HEK293T (cell line): Measurements from ENCODE around the gene FEV.

Experiments
- CTCF ChIA-PET: fragments of 350-600 bp; formaldehyde crosslinking; extraction: SDS; loops from one replicate; lab custom pipeline; 2021; ENCODE audit warnings: antibody characterized with exemption, inconsistent platforms; lab: Yijun Ruan, JAX
- POLR2A ChIA-PET: fragments of 350-600 bp; formaldehyde crosslinking; extraction: SDS; loops from one replicate; lab custom pipeline; 2020; ENCODE audit warnings: antibody characterized with exemption, inconsistent platforms; lab: Yijun Ruan, JAX
- DNase-seq: peaks from one replicate; pipeline ENCODE4 v3.0.0; 2012; ENCODE audit warnings: mixed read lengths; ENCODE audit errors: extremely low spot score
- ARNT ChIP-seq: fragments of 450-650 bp; IDR thresholded peaks from 2 replicates; pipeline ENCODE4 v1.6.1; 2017; ENCODE audit warnings: mild to moderate bottlenecking
- BHLHE40 ChIP-seq: fragments of 450-650 bp; IDR thresholded peaks from 2 replicates; pipeline ENCODE4 v1.6.1; 2016; ENCODE audit warnings: mild to moderate bottlenecking, moderate library complexity, borderline replicate concordance
- CTBP1 ChIP-seq: fragments of 450-650 bp; IDR thresholded peaks from 2 replicates; pipeline ENCODE4 v1.6.1; 2016; ENCODE audit warnings: borderline replicate concordance
- ELF4 ChIP-seq: fragments of 450-650 bp; IDR thresholded peaks from 2 replicates; pipeline ENCODE4 v1.6.1; 2017; ENCODE audit warnings: antibody characterized with exemption
- FOXA1 ChIP-seq: fragments of 450-650 bp; IDR thresholded peaks from 2 replicates; pipeline ENCODE4 v1.6.1; 2016; ENCODE audit warnings: mild to moderate bottlenecking
- FOXK2 ChIP-seq: fragments of 450-650 bp; IDR thresholded peaks from 2 replicates; pipeline ENCODE4 v1.6.1; 2016; ENCODE audit warnings: mild to moderate bottlenecking
- FOXM1 ChIP-seq: fragments of 450-650 bp; IDR thresholded peaks from 2 replicates; pipeline ENCODE4 v1.6.1; 2017; ENCODE audit warnings: mild to moderate bottlenecking, borderline replicate concordance
- HDGF ChIP-seq: fragments of 450-650 bp; IDR thresholded peaks from 2 replicates; pipeline ENCODE4 v1.6.1; 2017; ENCODE audit warnings: antibody characterized with exemption, borderline replicate concordance
- L3MBTL2 ChIP-seq: fragments of 450-650 bp; conservative IDR thresholded peaks from 2 replicates; pipeline ENCODE4 v1.6.1; 2016; ENCODE audit warnings: mild to moderate bottlenecking
- LEF1 ChIP-seq: fragments of 450-650 bp; IDR thresholded peaks from 2 replicates; pipeline ENCODE4 v1.6.1; 2017; ENCODE audit warnings: mild to moderate bottlenecking, borderline replicate concordance
- NFRKB ChIP-seq: fragments of 450-650 bp; IDR thresholded peaks from 2 replicates; pipeline ENCODE4 v1.6.1; 2016; ENCODE audit warnings: mild to moderate bottlenecking, moderate library complexity
- SP1 ChIP-seq: fragments of 450-650 bp; IDR thresholded peaks from 2 replicates; pipeline ENCODE4 v1.6.1; 2017
- SUZ12 ChIP-seq: fragments of 450-650 bp; IDR thresholded peaks from 2 replicates; pipeline ENCODE4 v1.6.1; 2016; ENCODE audit warnings: mild to moderate bottlenecking
- TARDBP ChIP-seq: fragments of 450-650 bp; IDR thresholded peaks from 2 replicates; pipeline ENCODE4 v1.6.1; 2016
- ZNF384 ChIP-seq: fragments of 450-650 bp; IDR thresholded peaks from 2 replicates; pipeline ENCODE4 v1.6.1; 2016
- TF ChIP-seq, protein P1 (sequence below): fragments of 450-650 bp; IDR thresholded peaks from 2 replicates; pipeline ENCODE4 v1.6.1; 2016

The FEV gene

DNA sequence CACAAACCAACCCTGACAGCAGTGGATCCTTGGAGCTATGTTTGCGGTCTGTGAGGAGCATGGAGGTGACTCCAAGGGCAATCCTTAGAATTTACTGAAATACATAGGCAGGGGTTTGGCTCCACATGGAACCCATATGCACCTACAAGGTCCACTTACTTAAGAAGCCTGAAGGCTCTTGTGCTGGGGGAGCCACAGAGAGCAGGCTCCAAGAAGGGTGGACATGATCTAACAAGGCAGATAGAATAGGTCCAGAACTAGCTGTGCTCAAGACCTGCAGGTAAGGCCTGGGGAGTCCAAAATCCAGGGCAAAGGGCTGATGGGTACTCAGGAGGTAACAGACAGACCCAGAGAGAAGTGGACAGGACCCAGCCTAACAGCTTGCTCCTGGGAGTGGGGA lies 26.7 kb downstream of the FEV start:
- TF ChIP-seq L3MBTL2 (no peak), LEF1 (no peak), FOXK2 (no peak), FOXM1 (no peak), BHLHE40 (no peak), TARDBP (no peak)
- ChIA-PET POLR2A (no interaction called here), CTCF (no interaction called here)
- DNase-seq, result no peak

DNA sequence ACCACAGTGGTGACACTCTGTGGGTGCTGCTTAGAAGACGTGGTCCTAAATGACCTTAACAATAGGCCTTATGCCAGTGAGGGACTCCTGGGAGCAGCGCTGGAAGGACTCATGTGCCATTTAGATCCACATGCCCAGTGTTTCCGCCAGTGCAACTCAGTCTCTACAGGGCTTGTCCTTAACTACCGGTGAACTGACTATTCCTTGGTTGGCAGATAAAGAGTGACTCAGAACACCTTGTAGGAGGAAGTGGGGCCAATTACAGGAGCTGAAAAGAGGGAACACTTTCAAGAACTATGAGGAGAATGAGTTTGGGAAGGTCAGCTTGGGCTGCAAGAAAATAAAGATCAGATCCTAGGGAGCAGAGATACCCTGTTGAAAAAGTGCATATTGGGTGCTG lies 27.3 kb downstream of the FEV start:
- POLR2A ChIA-PET, result no interaction called here
- CTCF ChIA-PET, result no interaction called here
- no peak for DNase-seq
- no peak for TF ChIP-seq LEF1
- no peak for TF ChIP-seq ARNT
- no peak for TF ChIP-seq CTBP1
- TF ChIP-seq FOXK2, result no peak
- TF ChIP-seq L3MBTL2, result no peak
- TF ChIP-seq BHLHE40, result no peak
- TF ChIP-seq TARDBP, result no peak
- no peak for TF ChIP-seq NFRKB
- TF ChIP-seq SP1, result no peak
- no peak for TF ChIP-seq ZNF384
- TF ChIP-seq ELF4, result no peak
- no peak for TF ChIP-seq FOXA1
- TF ChIP-seq, protein P1, sequence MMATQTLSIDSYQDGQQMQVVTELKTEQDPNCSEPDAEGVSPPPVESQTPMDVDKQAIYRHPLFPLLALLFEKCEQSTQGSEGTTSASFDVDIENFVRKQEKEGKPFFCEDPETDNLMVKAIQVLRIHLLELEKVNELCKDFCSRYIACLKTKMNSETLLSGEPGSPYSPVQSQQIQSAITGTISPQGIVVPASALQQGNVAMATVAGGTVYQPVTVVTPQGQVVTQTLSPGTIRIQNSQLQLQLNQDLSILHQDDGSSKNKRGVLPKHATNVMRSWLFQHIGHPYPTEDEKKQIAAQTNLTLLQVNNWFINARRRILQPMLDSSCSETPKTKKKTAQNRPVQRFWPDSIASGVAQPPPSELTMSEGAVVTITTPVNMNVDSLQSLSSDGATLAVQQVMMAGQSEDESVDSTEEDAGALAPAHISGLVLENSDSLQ, result no peak
- no peak for TF ChIP-seq SUZ12
- no peak for TF ChIP-seq HDGF
- TF ChIP-seq FOXM1, result no peak

DNA sequence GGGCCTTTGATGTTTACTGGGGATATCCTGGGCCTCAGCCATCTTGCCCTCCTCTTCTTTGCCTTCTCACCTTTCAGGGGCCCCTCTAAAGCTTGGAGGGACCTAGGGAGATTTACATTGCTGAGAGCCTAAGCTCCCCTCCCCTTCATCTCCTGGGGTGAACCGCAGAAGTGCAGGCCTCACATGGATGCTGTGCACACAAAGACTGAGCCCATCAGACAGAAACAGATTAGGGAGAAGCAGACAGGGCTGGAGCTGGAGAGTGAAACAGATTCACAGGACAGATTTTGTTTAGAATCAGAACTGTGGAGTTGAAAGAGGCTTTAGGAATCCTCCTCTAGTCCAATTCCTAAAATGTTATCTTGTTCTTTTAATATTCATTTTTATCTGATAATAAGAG lies 28.9 kb downstream of the FEV start:
- ChIA-PET POLR2A (no interaction called here), CTCF (no interaction called here)
- TF ChIP-seq NFRKB (no peak), ELF4 (no peak), SUZ12 (no peak), HDGF (no peak), L3MBTL2 (no peak), SP1 (no peak), FOXM1 (no peak), TARDBP (no peak), BHLHE40 (no peak), LEF1 (no peak), CTBP1 (no peak), ARNT (no peak), ZNF384 (no peak), FOXK2 (no peak), FOXA1 (no peak)
- TF ChIP-seq, protein P1, result no peak
- no peak for DNase-seq

DNA sequence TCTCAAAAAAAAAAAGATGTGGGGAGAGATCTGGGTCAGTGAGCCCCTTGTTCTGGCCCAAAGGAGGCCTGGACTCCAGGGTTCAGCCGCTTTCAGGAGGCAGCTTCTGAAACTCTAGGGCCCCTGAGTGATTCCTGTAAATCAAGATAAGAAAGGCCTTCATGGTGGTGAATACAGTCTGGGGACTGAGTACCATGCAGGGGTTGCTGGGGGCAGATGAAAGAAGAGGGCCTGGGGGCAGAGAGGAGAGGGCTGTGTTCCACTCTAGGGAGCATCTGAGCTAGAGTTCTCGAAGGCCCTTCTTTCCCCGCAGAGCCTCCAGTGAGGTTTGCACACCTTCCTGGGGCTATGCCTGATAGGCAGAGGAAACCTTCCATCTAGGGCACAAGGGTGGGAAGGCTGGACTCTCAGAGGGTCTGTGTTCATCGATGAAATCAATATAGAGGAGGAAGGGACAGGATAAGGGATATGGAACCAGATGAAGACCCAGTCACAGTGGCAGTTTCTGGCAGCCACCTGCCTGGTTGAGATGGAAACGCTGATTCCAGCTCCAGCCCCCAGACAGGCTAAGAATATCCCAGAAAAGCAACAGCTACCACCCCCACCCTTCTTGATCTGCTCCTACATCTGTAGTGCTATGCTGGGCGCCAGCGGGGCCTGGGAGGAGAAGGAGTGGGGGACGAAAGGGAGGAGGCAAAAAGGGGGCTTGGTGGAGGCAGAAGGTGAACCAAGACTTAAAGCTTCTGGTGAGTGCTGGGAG lies 30.3 kb downstream of the FEV start:
- POLR2A ChIA-PET, result no interaction called here
- no peak for DNase-seq
- TF ChIP-seq BHLHE40, result no peak
- CTCF ChIA-PET, result interaction anchor here (0.6 to 1.7 kb wide), 2 partner anchors 16 to 25 kb away, joined by 3 to 10 read pairs; no protein-coding TSS in a partner anchor

DNA sequence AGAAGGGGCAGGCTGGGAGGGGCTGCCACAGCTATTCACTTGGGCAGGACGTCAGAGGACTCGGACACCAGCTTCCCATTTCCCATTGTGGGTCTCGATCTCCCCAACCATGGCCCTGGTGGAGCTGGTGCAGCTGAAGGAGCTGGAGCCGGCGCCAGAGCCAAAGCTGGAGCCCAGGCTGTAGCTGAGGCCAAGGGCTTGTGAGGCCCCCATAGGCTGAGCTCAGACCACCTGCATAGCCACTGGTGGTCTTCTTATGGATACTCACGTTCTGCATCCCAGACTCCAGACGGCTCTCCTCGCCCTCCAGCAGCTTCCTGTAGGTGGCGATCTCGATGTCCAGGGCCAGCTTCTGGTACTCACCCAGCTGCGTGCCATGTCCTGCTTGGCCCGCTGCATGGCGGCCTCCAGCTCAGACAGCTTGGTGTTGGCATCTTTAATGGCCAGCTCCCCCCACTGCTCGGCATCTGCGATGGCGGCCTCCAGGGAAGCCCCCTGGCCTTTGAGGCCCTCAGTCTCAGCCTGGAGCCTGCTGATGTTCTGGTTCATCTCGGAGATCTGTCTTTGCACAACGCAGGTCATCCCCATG lies 31.5 kb downstream of the FEV start:
- POLR2A ChIA-PET, result no interaction called here
- no peak for TF ChIP-seq FOXK2
- TF ChIP-seq FOXM1, result no peak
- TF ChIP-seq FOXA1, result no peak
- no peak for TF ChIP-seq ZNF384
- no peak for TF ChIP-seq HDGF
- TF ChIP-seq NFRKB, result no peak
- no peak for TF ChIP-seq L3MBTL2
- no peak for TF ChIP-seq LEF1
- TF ChIP-seq BHLHE40, result no peak
- TF ChIP-seq SUZ12, result no peak
- no peak for TF ChIP-seq TARDBP
- no peak for TF ChIP-seq CTBP1
- TF ChIP-seq ARNT, result no peak
- CTCF ChIA-PET, result interaction anchor here (0.7 to 1.8 kb wide), 4 partner anchors 11 to 174 kb away, joined by 3 to 6 read pairs (median 4); no protein-coding TSS in a partner anchor
- DNase-seq, result no peak

DNA sequence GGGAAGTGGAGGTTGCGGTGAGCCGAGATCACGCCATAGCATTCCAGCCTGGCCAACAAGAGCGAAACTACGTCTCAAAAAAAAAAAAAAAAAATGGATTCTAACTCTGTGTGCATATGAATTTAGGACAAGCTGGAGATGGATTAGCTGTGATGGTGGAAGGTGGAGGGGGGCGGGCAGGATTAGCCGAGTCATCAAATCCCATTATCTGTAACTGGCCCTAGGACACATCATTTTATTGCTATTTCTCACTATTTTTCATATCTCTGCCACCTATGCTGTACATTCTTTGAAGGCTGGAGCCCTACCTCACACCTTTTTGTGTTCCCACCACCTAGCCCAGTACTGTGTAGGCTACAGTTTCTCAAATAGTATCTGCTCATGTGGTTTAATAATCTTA lies 32.8 kb downstream of the FEV start:
- TF ChIP-seq ARNT (no peak), SP1 (no peak), FOXK2 (no peak), FOXM1 (no peak), BHLHE40 (no peak), NFRKB (no peak), TARDBP (no peak), HDGF (no peak), ELF4 (no peak), LEF1 (no peak), CTBP1 (no peak), ZNF384 (no peak), L3MBTL2 (no peak)
- TF ChIP-seq, protein P1, result no peak
- ChIA-PET CTCF (interaction anchor here (0.6 to 1.8 kb wide), 2 partner anchors 54 to 590 kb away, joined by 3 to 6 read pairs; no protein-coding TSS in a partner anchor), POLR2A (no interaction called here)
- no peak for DNase-seq
